GM19099 (cell line): Measurements from ENCODE around the gene ZNF79.

Experiments used
- POLR2A ChIP-seq: IDR thresholded peaks from 3 replicates; pipeline ENCODE4 v1.6.1; 2011; ENCODE audit warnings: low read depth; ENCODE audit not compliant: insufficient read length; ENCODE audit errors: extremely low read depth

The ZNF79 gene

GRCh38 chr9:127488946-127489345 is 64.8 kb downstream of the ZNF79 start:
- no peak for TF ChIP-seq POLR2A

- TF ChIP-seq POLR2A, result no peak
These were observed 65.4 kb downstream of the ZNF79 start for GRCh38 chr9:127489471-127490115.

GRCh38 chr9:127490535-127491230 is 66.5 kb downstream of the ZNF79 start:
- no peak for TF ChIP-seq POLR2A

GRCh38 chr9:127491516-127491915 is 67.3 kb downstream of the ZNF79 start:
- no peak for TF ChIP-seq POLR2A

- no peak for TF ChIP-seq POLR2A
These were observed 68.4 kb downstream of the ZNF79 start for GRCh38 chr9:127492616-127493015.

- TF ChIP-seq POLR2A, result no peak
These were observed 69.6 kb downstream of the ZNF79 start for GRCh38 chr9:127493592-127494303.

GRCh38 chr9:127494304-127494702 is 70.1 kb downstream of the ZNF79 start:
- TF ChIP-seq POLR2A, result no peak
